Fibroblast of lung (primary cell): ENCODE measurements around the gene SPATA22. TPM values are rescaled to one million over a fixed set of nuclear protein-coding genes. Genes with fewer than 3 reads are reported as not detected.
"Not testable (repeated sequence)": the region's sequence is repeated elsewhere in the genome, so short reads cannot be mapped to it uniquely, and the experiment has no call there.

Source experiments
- DNase-seq, 2 donors: peaks; one replicate each; pipeline versions ENCODE4 v3.0.0 to v3.0.0-alpha.2; 2010; ENCODE audit warnings: low read depth in 2 of 2
- H2AFZ ChIP-seq: 2 replicates; pipeline ENCODE4 v1.5.1; 2012; ENCODE audit warnings: low read length, control low read depth, inconsistent platforms
- H3K27ac ChIP-seq: 2 replicates; pipeline ENCODE4 v1.5.1; 2011; ENCODE audit warnings: low read length, control low read depth; ENCODE audit not compliant: insufficient read depth
- H3K27me3 ChIP-seq: 2 replicates; pipeline ENCODE4 v1.5.1; 2011; ENCODE audit warnings: mild to moderate bottlenecking, low read length; ENCODE audit not compliant: control insufficient read depth, insufficient read depth
- H3K36me3 ChIP-seq: 2 replicates; pipeline ENCODE4 v1.5.1; 2011; ENCODE audit warnings: low read length; ENCODE audit not compliant: control insufficient read depth, insufficient read depth
- H3K4me1 ChIP-seq: 2 replicates; pipeline ENCODE4 v1.5.1; 2011; ENCODE audit warnings: low read length; ENCODE audit not compliant: control insufficient read depth, insufficient read depth; ENCODE audit errors: extremely low read depth
- H3K4me2 ChIP-seq: 2 replicates; pipeline ENCODE4 v1.5.1; 2011; ENCODE audit warnings: low read length, control low read depth; ENCODE audit not compliant: insufficient read depth; ENCODE audit errors: extremely low read depth
- H3K4me3 ChIP-seq, 4 experiments: fragments of 200-600 bp in 1 of 4; sonication (generic) in 1 of 4; replicated peaks in 1 of 4; 2 replicates each; pipeline ENCODE4 v1.5.1; 2011 to 2016; ENCODE audit warnings: low read length in 4 of 4, low read depth in 3 of 4, mild to moderate bottlenecking in 3 of 4, control low read depth in 2 of 4, inconsistent platforms in 1 of 4, mixed read lengths in 1 of 4; ENCODE audit not compliant: insufficient read depth in 1 of 4; ENCODE audit errors: control extremely low read depth in 1 of 4
- H3K79me2 ChIP-seq: 2 replicates; pipeline ENCODE4 v1.5.1; 2012; ENCODE audit warnings: mild to moderate bottlenecking, low read length, inconsistent platforms; ENCODE audit not compliant: control insufficient read depth, insufficient read depth
- H3K9ac ChIP-seq: 2 replicates; pipeline ENCODE4 v1.5.1; 2011; ENCODE audit warnings: mild to moderate bottlenecking, low read length, control low read depth; ENCODE audit not compliant: insufficient read depth
- H3K9me3 ChIP-seq: 2 replicates; pipeline ENCODE4 v1.5.1; 2012; ENCODE audit warnings: low read depth, low read length; ENCODE audit not compliant: control insufficient read depth, insufficient read depth
- H4K20me1 ChIP-seq: 2 replicates; pipeline ENCODE4 v1.5.1; 2011; ENCODE audit warnings: low read length; ENCODE audit not compliant: control insufficient read depth, insufficient read depth; ENCODE audit errors: extremely low read depth
- CTCF ChIP-seq, 2 donors: IDR thresholded peaks in 1 of 2; conservative IDR thresholded peaks in 1 of 2; 1 replicate in 1 of 2; 2 replicates in 1 of 2; pipeline ENCODE4 v1.5.1; 2011 to 2012; ENCODE audit warnings: low read length in 2 of 2, control low read depth in 1 of 2, inconsistent platforms in 1 of 2, low read depth in 1 of 2, mild to moderate bottlenecking in 1 of 2
- EZH2 ChIP-seq: IDR thresholded peaks from 2 replicates; pipeline ENCODE4 v1.5.1; 2012; ENCODE audit warnings: low read length, control low read depth, mild to moderate bottlenecking; ENCODE audit errors: missing control alignments
- polyA plus RNA-seq, 2 donors: library from polyadenylated mRNA; depleted of rRNA in 1 of 2; stranded (reverse) in 1 of 2; unstranded in 1 of 2; fragments of >200 nt; gene quantifications; 2 replicates each; pipeline ENCODE4 v1.2.1, GENCODE V29; 2011 to 2012; ENCODE audit warnings: missing spikeins in 1 of 2
- total RNA-seq: library from RNA; depleted of rRNA; stranded (reverse); fragments of >200 nt; gene quantifications from 2 replicates; pipeline ENCODE4 v1.2.1, GENCODE V29; 2014

The SPATA22 gene
- total and polyA plus RNA-seq, 2 donors (not counting 1 experiment from before 2014, with no cell fraction given), result 0.17 to 0.33 TPM

- H3K4me3 ChIP-seq, result no peak overlapping the region
- H3K9me3 ChIP-seq, result no peaks in the 10 kb centered on the region
- H3K27me3 ChIP-seq, result no peaks in the 10 kb centered on the region
- no peak for DNase-seq
- H4K20me1 ChIP-seq, result no peaks in the 10 kb centered on the region
- H3K9ac ChIP-seq, result no peak overlapping the region
- H3K27ac ChIP-seq, result no peak overlapping the region
- no peak overlapping the region for H3K4me2 ChIP-seq
- TF ChIP-seq EZH2 (no peak), CTCF (conservative IDR thresholded peaks at IDR 0.05 in 1 of 2, IDR thresholded peaks at IDR 0.05 in 1 of 2; ENCODE audit: low read depth in 1 of 2, low read length in 2 of 2) (no peak)
- H3K79me2 ChIP-seq, result no peaks in the 10 kb centered on the region
- H2AFZ ChIP-seq, result no peak overlapping the region
- H3K4me1 ChIP-seq, result no peaks in the 10 kb centered on the region
- no peaks in the 10 kb centered on the region for H3K36me3 ChIP-seq
These were observed 518 bp upstream of the SPATA22 start for GRCh38 chr17:3472137-3472536.

DNA sequence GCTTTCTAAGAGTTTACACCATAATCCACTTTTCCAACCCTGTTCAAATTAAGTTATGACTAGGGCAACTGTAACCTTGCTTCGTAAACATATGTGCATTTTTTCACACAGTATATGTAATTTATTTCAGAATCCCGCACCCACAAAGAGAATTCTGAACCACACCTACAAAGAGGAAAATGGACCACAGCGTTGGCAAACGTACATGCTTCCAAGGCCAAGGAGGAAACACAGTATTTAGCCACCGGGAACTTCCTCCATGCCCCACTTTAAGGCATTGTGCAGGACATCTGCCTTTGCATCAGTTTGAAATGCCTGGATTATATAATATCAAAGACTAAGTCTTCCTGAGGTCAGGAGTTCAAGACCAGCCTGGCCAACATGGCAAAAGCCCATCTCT, 2.1 kb downstream of the SPATA22 start:
- H3K4me2 ChIP-seq, result no peak overlapping the region
- no peaks in the 10 kb centered on the region for H3K79me2 ChIP-seq
- no peak overlapping the region for H3K9ac ChIP-seq
- H3K27ac ChIP-seq, result no peak overlapping the region
- no peaks in the 10 kb centered on the region for H3K36me3 ChIP-seq
- no peaks in the 10 kb centered on the region for H3K27me3 ChIP-seq
- H4K20me1 ChIP-seq, result no peaks in the 10 kb centered on the region
- H3K4me3 ChIP-seq, result no peak overlapping the region
- H3K9me3 ChIP-seq, result no peaks in the 10 kb centered on the region
- no peak overlapping the region for H2AFZ ChIP-seq
- DNase-seq, result no peak
- H3K4me1 ChIP-seq, result no peaks in the 10 kb centered on the region
- TF ChIP-seq EZH2, result no peak
- TF ChIP-seq CTCF (conservative IDR thresholded peaks at IDR 0.05 in 1 of 2, IDR thresholded peaks at IDR 0.05 in 1 of 2; ENCODE audit: low read depth in 1 of 2, low read length in 2 of 2), result no peak

GRCh38 chr17:3466355-3466754, 5.3 kb downstream of the SPATA22 start:
- not testable (repeated sequence) for H3K27ac ChIP-seq

More at GRCh38 chr17:3466355-3466754, 5.3 kb downstream of the SPATA22 start:
- H3K4me3 ChIP-seq, H3K36me3 ChIP-seq, H3K9me3 ChIP-seq, H4K20me1 ChIP-seq, H3K27me3 ChIP-seq, H3K4me2 ChIP-seq, H3K4me1 ChIP-seq, H3K9ac ChIP-seq, H2AFZ ChIP-seq, H3K79me2 ChIP-seq, DNase-seq: not testable (repeated sequence)
